HUES64 (cell line): ENCODE results near the gene CALHM6.

Experiments
- H3K27ac ChIP-seq: 2 replicates; pipeline ENCODE4 v1.7.0; 2013; ENCODE audit warnings: low read depth, low read length, inconsistent platforms
- H3K27me3 ChIP-seq: 2 replicates; pipeline ENCODE4 v1.6.1; 2013; ENCODE audit warnings: mild to moderate bottlenecking, low read length; ENCODE audit not compliant: insufficient read depth
- H3K36me3 ChIP-seq: 2 replicates; pipeline ENCODE4 v1.6.1; 2013; ENCODE audit warnings: mild to moderate bottlenecking, low read length; ENCODE audit not compliant: insufficient read depth
- H3K4me1 ChIP-seq: 2 replicates; pipeline ENCODE4 v1.6.1; 2013; ENCODE audit warnings: mild to moderate bottlenecking, low read length, moderate library complexity; ENCODE audit not compliant: insufficient read depth
- H3K4me3 ChIP-seq: 2 replicates; pipeline ENCODE4 v1.5.1; 2013; ENCODE audit warnings: mild to moderate bottlenecking, low read length, moderate library complexity
- H3K9ac ChIP-seq: 2 replicates; pipeline ENCODE4 v1.6.1; 2013; ENCODE audit warnings: mild to moderate bottlenecking, low read depth, low read length
- H3K9me3 ChIP-seq: 2 replicates; pipeline ENCODE4 v1.6.1; 2013; ENCODE audit warnings: low read depth, low read length; ENCODE audit not compliant: insufficient read depth
- WGBS: fragments of 150-250, 120-280 bp; methylation state at CpG from one replicate; pipeline ENCODE4 v1.1.7; 2013; ENCODE audit warnings: missing lambda C conversion rate; 5-methylcytosine and 5-hydroxymethylcytosine counted together

Gene CALHM6

DNA sequence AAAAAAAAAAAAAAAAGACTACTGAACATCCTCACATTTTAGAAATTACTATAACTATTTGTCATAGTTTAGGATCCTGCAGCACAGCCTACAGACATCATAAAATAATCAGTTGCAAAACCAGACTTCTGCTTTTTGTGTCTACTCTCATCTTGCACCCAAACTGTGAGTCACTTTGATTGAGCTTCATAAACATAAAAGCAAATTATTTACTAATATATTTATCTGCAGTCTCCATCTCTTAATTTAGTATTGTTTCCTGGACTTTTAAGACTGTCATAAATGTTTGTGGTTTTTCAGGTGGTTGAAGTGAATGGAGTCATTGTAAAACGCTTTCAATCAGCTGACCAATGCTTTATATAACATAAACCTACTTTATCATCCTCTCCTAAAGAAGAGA, 14.8 kb upstream of the CALHM6 start:
- no peak overlapping the region for H3K9ac ChIP-seq

DNA sequence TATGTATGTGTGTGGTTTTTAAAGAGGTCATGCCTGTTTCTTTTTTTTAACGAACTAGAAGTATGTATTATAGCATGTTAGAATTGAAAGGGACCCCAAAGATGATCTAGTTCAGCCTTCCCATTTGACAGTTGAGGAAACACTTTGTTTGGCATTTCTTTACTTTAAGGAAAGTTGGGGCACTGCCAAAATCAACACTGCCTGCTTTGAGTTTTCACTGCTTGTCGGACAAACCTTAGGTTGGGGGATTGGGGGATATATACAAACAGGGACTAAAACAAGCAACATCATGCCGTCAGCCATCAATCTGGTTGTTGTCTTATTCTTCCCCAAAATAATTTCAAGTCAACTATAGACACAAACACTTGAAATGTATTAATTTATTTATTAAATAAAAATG, 14.1 kb upstream of the CALHM6 start:
- no peak overlapping the region for H3K4me3 ChIP-seq
- H3K4me1 ChIP-seq, result 0 out of 2 replicates have a peak, but pooled peaks cover 5% of the 10 kb centered on the region
- no peaks in the 10 kb centered on the region for H3K9me3 ChIP-seq
- 99% methylated on average over 2 of the region's 3 CpGs for WGBS
- H3K36me3 ChIP-seq, result no peaks in the 10 kb centered on the region
- no peaks in the 10 kb centered on the region for H3K27me3 ChIP-seq
- no peak overlapping the region for H3K9ac ChIP-seq
- H3K27ac ChIP-seq, result no peak overlapping the region

More for the DNA sequence above, 14.8 kb upstream of the CALHM6 start:
- H3K9me3 ChIP-seq, result no peaks in the 10 kb centered on the region
- 0 out of 2 replicates have a peak, but pooled peaks cover 5% of the 10 kb centered on the region for H3K4me1 ChIP-seq
- no peak overlapping the region for H3K27ac ChIP-seq
- no peak overlapping the region for H3K4me3 ChIP-seq
- no CpG with 5 or more reads among the region's 1 CpG for WGBS
- H3K27me3 ChIP-seq, result no peaks in the 10 kb centered on the region
- H3K36me3 ChIP-seq, result no peaks in the 10 kb centered on the region

DNA sequence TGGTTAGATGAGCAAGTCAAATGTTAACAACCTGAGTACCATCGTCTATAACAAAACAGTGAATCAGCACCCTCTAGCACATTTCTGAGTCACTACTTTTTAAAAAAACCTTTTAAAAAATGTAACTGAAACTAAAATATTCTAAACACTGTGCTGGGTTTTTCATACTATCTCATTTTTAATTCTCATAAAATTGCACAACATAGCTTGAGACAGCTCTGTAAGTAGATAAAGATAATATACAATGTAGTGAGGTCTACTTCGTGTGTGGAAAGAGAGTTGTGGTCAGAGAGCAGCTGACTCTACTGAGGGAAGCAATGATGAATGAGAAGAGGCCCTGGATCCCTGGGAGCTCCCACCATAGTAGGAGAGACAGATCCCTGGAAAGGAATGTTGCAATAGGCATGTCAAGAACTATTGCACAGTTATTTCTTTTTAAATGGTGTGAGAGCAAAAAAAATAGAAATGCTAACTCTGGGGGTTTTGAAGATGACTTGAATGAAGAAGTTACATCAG, 13.6 kb upstream of the CALHM6 start:
- no peak overlapping the region for H3K27ac ChIP-seq
- 68% methylated on average over 2 of the region's 2 CpGs for WGBS

DNA sequence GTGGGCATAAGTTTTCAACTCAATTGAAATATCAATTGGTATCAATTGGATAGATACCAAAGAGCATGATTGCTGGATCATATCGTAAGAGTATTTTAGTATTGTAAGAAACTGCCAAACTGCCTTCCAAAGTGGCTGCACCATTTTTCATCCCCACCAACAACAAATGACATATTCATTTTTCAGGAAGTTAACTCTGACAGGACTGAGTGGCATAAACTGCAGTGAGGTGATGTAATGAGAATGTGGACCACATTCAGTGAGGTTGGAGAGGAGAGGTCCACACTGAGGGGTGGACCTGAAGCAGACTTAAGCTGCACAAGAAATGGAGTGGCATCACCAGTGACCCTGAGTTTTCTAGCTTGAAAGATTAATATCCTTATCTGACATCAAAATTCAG, 11.6 kb upstream of the CALHM6 start:
- no peaks in the 10 kb centered on the region for H3K9me3 ChIP-seq

More for the DNA sequence above, 13.6 kb upstream of the CALHM6 start:
- H3K4me1 ChIP-seq, result 0 out of 2 replicates have a peak, but pooled peaks cover 5% of the 10 kb centered on the region
- no peaks in the 10 kb centered on the region for H3K36me3 ChIP-seq
- no peaks in the 10 kb centered on the region for H3K27me3 ChIP-seq
- no peak overlapping the region for H3K9ac ChIP-seq
- H3K9me3 ChIP-seq, result no peaks in the 10 kb centered on the region
- H3K4me3 ChIP-seq, result no peak overlapping the region

DNA sequence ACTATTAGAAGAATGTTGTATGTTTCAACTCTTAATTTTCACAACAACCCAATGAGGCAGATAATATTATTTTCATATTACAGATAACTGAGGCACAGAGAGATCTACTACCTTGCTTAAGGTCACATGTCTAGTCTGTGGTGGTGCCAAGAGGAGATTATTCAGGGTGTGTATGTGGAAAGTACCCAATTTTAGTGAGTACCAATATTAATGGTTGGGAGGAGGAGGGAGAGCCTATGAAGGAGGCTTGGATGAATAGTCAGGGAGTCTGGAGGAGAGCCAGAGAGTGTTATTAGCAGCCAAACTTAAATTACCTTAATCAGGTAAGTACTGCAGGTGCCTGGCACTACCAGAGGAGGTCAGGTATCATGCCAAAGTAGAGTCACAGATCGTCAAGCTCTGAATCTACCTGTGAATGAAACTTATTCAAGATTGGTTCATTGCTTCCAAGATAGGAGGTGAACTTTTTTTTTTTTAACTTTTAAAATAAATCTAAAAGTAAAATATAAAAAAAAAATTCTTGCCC, 10.9 kb upstream of the CALHM6 start:
- no peak overlapping the region for H3K27ac ChIP-seq
- no peak overlapping the region for H3K9ac ChIP-seq
- no peaks in the 10 kb centered on the region for H3K9me3 ChIP-seq
- no peaks in the 10 kb centered on the region for H3K4me1 ChIP-seq
- no peak overlapping the region for H3K4me3 ChIP-seq
- WGBS, result 100% methylated on average over 1 of the region's 1 CpG
- H3K27me3 ChIP-seq, result no peaks in the 10 kb centered on the region
- no peaks in the 10 kb centered on the region for H3K36me3 ChIP-seq

More for the DNA sequence above, 11.6 kb upstream of the CALHM6 start:
- H3K4me3 ChIP-seq, result no peak overlapping the region
- no peak overlapping the region for H3K27ac ChIP-seq
- H3K36me3 ChIP-seq, result no peaks in the 10 kb centered on the region
- no CpG with 5 or more reads among the region's 1 CpG for WGBS
- H3K9ac ChIP-seq, result no peak overlapping the region
- H3K4me1 ChIP-seq, result no peaks in the 10 kb centered on the region
- no peaks in the 10 kb centered on the region for H3K27me3 ChIP-seq

DNA sequence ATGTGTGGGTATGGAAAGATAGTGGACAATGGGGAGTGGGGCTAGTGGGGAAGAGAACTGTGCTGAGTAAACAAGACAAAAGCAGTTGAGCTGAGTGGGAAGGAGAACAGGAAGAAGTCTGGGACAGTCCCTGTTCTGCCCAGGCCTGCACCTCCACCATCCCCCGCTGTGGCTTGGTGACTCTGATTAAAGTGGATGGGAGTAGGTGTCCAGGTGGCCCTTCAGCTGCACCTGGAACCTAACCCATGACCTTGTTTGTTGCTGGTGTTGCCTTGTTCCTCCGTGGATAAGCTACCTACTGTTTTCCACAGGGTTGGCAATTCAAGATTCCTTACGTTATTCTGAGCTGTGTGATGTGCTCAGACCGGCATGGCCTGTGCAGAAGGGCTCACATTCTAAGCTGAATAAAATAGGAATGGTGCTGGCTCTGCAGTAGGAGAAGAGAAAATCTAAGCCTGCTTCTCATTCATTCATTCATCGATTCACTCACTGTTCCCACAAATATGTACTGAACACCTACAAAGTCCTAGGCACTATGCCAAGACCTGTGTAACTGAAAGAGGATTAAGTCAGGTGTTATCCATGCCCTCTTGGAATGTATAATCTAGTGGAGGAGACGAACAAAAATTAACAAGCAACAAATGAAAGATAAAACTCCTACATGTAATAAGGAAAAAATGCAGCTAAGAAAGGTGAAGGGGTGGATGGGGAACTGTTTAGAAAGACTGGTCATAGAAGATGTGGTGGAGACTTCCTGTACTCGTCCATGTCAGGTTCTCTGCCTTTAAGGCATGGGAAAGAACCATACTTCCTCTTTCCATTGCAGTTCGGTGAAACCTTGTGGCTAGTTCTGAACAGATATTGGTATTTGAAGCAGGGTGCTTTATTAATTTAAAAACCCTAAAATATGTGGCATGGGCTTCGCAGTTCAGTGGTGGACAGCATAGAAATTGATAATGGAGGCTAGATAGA, 10.1 kb upstream of the CALHM6 start:
- H3K4me1 ChIP-seq, result no peaks in the 10 kb centered on the region
- no peak overlapping the region for H3K4me3 ChIP-seq
- H3K27me3 ChIP-seq, result no peaks in the 10 kb centered on the region
- WGBS, result 93% methylated on average over 8 of the region's 9 CpGs
- no peaks in the 10 kb centered on the region for H3K36me3 ChIP-seq
- H3K9me3 ChIP-seq, result no peaks in the 10 kb centered on the region
- H3K27ac ChIP-seq, result no peak overlapping the region
- no peak overlapping the region for H3K9ac ChIP-seq

DNA sequence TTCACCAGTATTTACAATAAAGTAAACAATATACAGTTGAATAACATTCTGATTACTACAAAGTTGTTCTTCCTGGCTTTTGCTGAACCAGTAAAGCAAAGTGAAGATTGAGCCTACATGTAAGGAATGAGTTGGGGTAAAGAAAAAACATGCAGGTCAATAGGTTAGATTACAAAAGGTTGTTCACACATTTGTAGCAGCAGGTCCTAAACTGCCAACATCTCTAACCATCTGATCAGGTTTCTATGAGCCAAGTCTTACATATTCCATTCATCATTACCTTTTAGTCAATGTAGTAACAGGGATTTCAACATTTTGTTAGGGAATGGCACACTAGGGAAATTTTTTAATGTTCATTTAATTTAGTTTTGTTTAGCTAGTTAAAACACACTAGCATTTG, 9.3 kb upstream of the CALHM6 start:
- no peaks in the 10 kb centered on the region for H3K9me3 ChIP-seq
- H3K4me1 ChIP-seq, result no peaks in the 10 kb centered on the region
- no peaks in the 10 kb centered on the region for H3K27me3 ChIP-seq
- H3K9ac ChIP-seq, result no peak overlapping the region
- no peak overlapping the region for H3K27ac ChIP-seq
- H3K4me3 ChIP-seq, result no peak overlapping the region
- no peaks in the 10 kb centered on the region for H3K36me3 ChIP-seq

DNA sequence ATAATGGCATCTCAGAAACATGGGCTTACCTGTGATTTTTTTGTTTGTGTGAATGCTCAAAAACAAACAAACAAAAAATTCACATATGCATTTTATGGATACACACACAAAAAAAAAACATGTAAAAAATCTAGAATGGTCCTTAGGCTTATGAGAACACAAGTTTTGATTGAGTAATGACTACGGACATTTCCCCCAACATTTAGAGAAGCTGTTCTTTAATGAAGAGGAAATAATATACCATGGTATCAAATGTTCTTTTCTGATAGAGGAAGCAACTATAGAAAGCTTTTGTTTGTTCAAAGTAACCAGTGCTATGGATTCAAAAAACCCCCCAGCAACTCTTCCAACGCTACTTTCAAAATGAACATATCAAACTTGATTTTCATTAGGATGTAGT, 8.6 kb upstream of the CALHM6 start:
- no CpG with 5 or more reads among the region's 2 CpGs for WGBS
- Histone ChIP-seq H3K9me3 (no peaks in the 10 kb centered on the region), H3K27ac (no peak overlapping the region), H3K4me1 (no peaks in the 10 kb centered on the region), H3K36me3 (no peaks in the 10 kb centered on the region), H3K27me3 (no peaks in the 10 kb centered on the region), H3K9ac (no peak overlapping the region), H3K4me3 (no peak overlapping the region)

DNA sequence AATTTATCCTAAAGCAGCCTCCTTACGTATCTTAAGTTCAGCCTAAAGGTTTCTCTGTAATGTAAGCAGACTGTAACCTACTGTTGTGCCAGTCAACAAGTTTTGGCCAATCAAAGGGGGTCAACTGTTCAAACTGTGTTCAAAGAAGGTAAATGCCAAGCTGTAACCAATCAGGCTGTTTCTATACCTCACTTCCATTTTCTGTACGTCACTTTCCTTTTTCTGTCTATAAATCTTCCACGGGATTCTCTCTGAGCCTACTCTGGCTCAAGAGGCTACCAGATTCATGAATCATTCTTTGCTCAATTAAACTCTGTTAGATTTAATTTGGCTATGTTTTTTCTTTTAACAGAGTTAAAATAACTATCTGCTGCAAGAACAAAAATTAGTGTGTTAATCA, 5.1 kb upstream of the CALHM6 start:
- no peaks in the 10 kb centered on the region for H3K36me3 ChIP-seq
- H3K9me3 ChIP-seq, result no peaks in the 10 kb centered on the region
- peaks cover 26% of the 10 kb centered on the region for H3K27me3 ChIP-seq
- 94% methylated on average over 3 of the region's 3 CpGs for WGBS
- H3K27ac ChIP-seq, result no peak overlapping the region
- no peak overlapping the region for H3K4me3 ChIP-seq
- no peak overlapping the region for H3K9ac ChIP-seq
- no peaks in the 10 kb centered on the region for H3K4me1 ChIP-seq

DNA sequence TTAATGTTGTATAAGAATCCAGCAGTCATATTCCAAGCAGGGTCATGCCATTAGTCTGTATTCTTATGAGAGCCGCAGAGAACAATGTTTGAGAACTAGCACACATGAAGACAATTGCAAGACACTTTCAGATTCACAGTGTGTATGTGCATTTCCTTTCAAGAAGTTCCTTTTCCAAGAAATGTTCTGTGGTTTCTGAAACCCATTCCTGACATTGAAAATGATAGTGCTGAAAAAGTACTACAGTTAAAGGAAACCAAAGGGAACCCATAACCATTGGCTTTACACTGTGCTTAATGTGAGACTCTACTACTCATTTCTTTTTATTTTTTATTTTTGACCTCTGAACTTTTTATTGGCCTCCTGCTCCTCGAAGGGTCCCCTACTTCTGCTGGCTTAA, 4.2 kb upstream of the CALHM6 start:
- Histone ChIP-seq H3K9ac (no peak overlapping the region), H3K4me1 (no peaks in the 10 kb centered on the region), H3K27ac (no peak overlapping the region), H3K27me3 (peaks cover 34% of the 10 kb centered on the region), H3K9me3 (no peaks in the 10 kb centered on the region), H3K4me3 (no peak overlapping the region), H3K36me3 (no peaks in the 10 kb centered on the region)
- WGBS, result 94% methylated on average over 2 of the region's 2 CpGs

DNA sequence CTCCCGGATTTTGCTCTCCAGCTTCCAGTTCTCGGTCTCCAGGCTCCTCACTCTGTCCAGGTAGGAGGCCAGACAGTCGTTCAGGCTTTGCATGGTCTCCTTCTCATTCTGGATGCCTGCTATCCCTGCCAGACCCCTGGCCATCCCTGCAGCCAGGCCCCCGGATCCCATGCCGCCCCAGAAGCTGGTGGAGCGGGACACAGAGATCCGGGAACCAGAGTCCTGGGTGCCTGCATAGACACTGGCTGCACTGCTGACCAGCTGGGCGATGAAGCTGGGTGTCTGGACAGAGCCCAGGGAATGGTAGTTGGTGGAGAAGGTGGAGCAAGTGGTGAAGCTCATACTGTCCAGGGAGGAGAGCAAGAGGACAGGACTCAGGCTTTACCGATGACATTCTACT, 2.9 kb upstream of the CALHM6 start:
- Histone ChIP-seq H3K27ac (no peak overlapping the region), H3K9me3 (no peaks in the 10 kb centered on the region), H3K4me3 (no peak overlapping the region), H3K27me3 (peaks cover 47% of the 10 kb centered on the region), H3K36me3 (no peaks in the 10 kb centered on the region), H3K9ac (no peak overlapping the region), H3K4me1 (0 out of 2 replicates have a peak, but pooled peaks cover 6% of the 10 kb centered on the region)
- 92% methylated on average over 9 of the region's 9 CpGs for WGBS
